IPS-11a (cell line): ENCODE results near the gene MXI1.
"Not testable (repeated sequence)": the region's sequence is repeated elsewhere in the genome, so short reads cannot be mapped to it uniquely, and the experiment has no call there.

Experiments used
- H3K4me3 ChIP-seq: one replicate; pipeline ENCODE4 v1.5.1; 2013; ENCODE audit warnings: low read depth, low read length, control low read depth

MXI1 gene

GRCh38 chr10:110311357-110311949 lies 104.0 kb downstream of the MXI1 start:
- no peak overlapping the region for H3K4me3 ChIP-seq

- no peak overlapping the region for H3K4me3 ChIP-seq
These were observed 104.8 kb downstream of the MXI1 start for GRCh38 chr10:110312206-110312605.

- no peak overlapping the region for H3K4me3 ChIP-seq
These were observed 106.3 kb downstream of the MXI1 start for GRCh38 chr10:110313674-110314073.

GRCh38 chr10:110317866-110318850 lies 110.8 kb downstream of the MXI1 start:
- no peak overlapping the region for H3K4me3 ChIP-seq

GRCh38 chr10:110321869-110322620 lies 114.6 kb downstream of the MXI1 start:
- no peak overlapping the region for H3K4me3 ChIP-seq

GRCh38 chr10:110323503-110323902 lies 116.1 kb downstream of the MXI1 start:
- H3K4me3 ChIP-seq: no peak overlapping the region

GRCh38 chr10:110324201-110324804 lies 116.9 kb downstream of the MXI1 start:
- H3K4me3 ChIP-seq: no peak overlapping the region

GRCh38 chr10:110324805-110325280 lies 117.4 kb downstream of the MXI1 start:
- H3K4me3 ChIP-seq: no peak overlapping the region

GRCh38 chr10:110326351-110327032 lies 119.1 kb downstream of the MXI1 start:
- no peak overlapping the region for H3K4me3 ChIP-seq

GRCh38 chr10:110327262-110327914 lies 120.0 kb downstream of the MXI1 start:
- no peak overlapping the region for H3K4me3 ChIP-seq

GRCh38 chr10:110330675-110331074 lies 123.3 kb downstream of the MXI1 start:
- no peak overlapping the region for H3K4me3 ChIP-seq

GRCh38 chr10:110331226-110331795 lies 123.9 kb downstream of the MXI1 start:
- H3K4me3 ChIP-seq: not testable (repeated sequence)

GRCh38 chr10:110334061-110334656 lies 126.8 kb downstream of the MXI1 start:
- no peak overlapping the region for H3K4me3 ChIP-seq

- no peak overlapping the region for H3K4me3 ChIP-seq
These were observed 128.1 kb downstream of the MXI1 start for GRCh38 chr10:110335314-110336064.

GRCh38 chr10:110336111-110336721 lies 128.8 kb downstream of the MXI1 start:
- H3K4me3 ChIP-seq: no peak overlapping the region
